Activated CD8-positive, alpha-beta memory T cell treated with anti-CD3 and anti-CD28 coated beads, Interleukin-2, amount 50 U/mL, for 4 hours (primary cell): ENCODE measurements around the gene PCDHA1.

Experiments
- DNase-seq: peaks from one replicate; pipeline ENCODE4 v3.0.0-alpha.2; 2020

Gene PCDHA1

DNA sequence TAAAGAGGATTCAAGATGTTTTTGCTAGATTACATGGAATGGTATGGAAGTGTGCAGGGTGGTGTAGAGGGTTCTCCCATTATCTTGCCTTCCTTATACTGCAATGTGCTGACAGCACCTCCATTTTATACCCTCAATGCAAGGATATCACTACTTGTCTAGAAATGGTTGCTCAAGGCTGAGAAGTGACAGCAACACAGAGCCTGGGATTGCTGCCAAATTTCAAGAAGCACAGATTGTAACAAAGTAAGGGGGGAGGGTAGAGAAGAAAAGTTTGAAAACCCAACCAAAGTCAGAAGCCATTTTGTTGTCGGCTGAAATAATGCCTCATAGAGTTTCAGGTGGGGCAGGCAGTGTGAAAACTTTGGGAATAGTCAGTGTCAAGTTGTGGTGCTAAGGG, 210.1 kb downstream of the PCDHA1 start:
- DNase-seq, result no peak

DNA sequence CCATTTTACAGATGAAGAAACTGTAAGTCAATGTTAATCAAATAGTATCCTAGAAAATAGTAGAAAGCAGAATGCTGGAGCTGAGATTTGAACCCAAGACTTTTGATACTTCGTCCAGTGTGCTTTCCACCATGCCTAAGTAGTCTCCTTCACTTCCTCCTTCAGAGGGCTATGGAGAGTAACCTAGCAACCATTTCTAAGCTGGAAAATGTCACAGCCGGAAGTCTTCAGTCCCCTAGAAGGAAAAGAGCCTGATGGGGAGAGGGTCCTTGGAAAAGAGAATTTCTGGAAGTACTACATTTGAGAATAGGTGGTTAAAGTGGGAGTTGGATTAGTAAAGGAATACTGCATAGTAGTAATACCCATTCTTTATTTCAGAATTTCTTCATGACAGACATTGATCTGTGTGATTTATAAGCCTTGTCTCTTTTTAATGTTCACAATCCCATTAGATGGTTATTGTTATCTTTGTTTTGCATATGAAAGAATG, 213.0 kb downstream of the PCDHA1 start:
- no peak for DNase-seq

DNA sequence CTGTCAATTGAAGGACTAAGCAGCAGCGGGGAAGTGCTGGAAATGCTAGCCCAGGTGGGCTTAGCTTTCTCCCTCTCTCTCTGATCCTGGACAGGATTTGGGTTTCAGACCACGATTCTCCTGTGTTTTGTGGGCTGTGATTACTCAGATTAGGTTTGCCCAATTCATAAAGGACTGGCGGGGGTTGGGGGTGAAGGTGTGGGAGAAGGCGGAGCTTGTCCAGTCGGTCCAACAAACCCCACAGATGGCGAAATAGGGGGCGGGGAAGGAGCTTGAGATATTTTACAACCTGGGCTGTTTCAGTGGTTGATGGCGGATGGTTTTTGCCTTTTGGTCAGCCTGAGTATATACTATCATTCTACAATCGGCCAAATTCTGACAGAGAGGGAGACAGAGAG, 215.5 kb downstream of the PCDHA1 start:
- DNase-seq, result no peak

DNA sequence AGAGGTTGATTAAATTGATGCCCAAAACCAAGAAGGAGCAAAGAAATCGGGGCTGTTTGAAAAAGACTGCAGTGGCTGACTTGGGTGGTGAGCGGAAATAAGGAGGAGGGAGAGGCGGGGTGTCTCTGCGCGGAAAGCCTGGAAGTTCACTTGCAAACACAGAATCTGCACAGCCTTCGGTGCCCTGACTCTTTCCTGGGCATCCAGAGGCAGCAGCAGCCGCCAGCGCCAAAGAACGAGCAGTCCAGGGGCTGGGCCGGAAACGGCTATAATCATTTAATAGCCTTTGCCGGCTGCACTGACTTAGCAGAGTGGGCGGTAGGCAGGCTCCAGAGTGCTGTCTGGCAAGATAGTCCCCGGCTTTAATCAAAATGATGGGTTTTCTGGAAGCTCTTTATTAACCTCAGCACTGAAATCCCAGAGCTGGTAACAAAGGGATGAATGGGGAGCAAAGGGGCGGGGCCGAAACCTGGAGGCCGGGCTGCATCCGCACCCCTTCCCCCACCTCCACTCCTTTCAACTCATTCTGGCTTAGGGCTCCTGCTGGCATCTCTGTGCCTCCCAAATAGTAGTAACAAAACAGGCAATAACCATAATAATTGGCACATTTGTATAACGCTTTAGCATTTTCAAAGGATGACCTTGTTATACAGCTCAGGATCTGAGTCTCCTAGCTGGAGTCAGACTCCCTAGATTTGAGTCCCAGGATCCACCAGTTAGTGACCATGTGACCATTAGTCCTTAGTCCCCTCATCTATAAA, 216.1 kb downstream of the PCDHA1 start:
- DNase-seq, result no peak

DNA sequence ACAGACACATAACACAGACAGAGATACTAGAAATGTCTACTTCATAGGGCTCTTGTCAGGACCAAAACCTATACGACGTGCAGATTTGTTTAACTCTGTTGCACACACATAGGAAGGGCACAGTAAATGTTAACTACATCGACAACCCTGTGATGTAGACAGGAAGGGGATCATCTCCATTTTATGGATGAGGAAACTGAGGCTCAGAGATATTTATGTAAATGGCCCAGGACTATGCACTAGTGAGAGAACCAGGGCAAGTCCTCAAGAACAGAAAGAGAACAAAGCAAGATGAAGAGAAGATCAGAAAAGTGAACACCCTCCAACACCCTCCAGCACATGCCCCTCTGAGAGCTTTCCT, 216.6 kb downstream of the PCDHA1 start:
- no peak for DNase-seq

DNA sequence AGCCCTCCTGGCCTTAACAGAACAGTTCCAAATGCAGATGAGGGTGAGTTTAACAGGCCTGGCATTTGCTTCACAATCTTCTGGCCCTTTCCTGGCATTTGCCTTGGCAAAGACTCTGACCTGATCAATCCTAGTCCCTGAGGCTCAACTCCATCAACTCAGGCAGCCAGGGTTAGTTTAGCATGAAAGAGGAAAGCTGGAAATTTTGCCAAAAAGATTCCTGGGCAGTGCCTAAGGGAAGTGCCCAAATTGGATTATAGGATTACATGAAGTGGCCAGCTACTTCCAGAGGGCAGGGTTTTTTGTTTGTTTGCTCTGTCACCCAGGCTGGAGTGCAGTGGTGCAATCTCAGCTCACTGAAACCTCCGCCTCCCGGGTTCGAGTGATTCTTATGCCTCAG, 217.1 kb downstream of the PCDHA1 start:
- DNase-seq, result no peak

DNA sequence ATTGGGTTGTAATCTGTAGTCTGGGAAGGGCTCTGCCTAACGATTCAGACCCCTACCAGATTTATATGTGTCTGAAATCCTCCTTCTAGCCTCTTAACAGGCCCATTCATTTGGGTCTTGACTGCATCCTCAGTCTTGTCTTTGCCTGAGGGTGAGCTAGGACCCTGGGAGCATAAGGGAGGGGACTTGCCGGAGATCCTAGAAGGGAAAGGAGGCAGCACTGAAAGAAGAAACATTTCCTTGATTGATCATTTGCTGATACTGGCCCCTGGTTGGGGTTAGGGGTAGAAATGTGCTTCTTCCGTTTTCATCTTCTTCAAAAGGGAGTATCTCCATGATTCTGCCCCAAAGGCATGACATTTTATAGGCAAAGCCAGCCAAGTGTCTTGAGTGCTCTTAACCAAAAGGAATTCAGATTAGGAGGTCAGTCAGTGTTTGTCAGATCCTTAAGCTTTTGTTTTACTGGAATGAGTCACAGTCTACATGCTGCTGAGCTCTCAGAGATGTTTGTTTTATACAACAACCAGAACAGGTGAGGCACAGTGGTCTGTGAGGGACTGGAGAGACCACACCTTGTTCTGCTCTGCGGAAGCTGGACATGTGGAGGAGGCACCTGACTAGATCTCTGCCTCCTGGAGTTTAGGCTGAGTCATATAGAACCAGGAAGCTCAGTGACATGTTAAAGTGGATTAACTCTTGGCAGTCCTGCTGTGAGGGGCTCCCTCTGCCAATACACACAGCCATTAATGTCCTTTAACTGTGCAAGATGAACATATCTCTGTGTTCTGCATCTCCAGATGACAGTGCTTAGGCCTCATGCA, 218.1 kb downstream of the PCDHA1 start:
- no peak for DNase-seq

DNA sequence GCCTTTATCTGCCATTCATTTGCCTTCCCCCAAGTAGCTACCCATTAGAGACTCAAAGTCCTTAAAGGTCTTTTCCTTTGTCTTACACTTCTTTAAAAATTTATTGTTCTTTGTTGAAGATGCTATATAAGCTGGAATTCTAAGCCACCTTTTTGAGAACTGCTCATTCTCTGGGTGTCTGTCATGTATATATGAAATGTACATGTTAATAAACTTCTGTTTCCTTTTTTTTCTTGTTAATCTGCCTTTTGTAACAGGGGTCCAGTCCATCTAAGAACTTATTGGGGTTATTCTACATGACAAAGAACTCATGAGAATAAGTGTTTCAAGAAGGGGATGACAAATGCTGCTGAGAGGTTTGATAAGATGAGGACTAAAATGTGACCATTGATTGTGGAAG, 221.9 kb downstream of the PCDHA1 start:
- DNase-seq, result no peak

DNA sequence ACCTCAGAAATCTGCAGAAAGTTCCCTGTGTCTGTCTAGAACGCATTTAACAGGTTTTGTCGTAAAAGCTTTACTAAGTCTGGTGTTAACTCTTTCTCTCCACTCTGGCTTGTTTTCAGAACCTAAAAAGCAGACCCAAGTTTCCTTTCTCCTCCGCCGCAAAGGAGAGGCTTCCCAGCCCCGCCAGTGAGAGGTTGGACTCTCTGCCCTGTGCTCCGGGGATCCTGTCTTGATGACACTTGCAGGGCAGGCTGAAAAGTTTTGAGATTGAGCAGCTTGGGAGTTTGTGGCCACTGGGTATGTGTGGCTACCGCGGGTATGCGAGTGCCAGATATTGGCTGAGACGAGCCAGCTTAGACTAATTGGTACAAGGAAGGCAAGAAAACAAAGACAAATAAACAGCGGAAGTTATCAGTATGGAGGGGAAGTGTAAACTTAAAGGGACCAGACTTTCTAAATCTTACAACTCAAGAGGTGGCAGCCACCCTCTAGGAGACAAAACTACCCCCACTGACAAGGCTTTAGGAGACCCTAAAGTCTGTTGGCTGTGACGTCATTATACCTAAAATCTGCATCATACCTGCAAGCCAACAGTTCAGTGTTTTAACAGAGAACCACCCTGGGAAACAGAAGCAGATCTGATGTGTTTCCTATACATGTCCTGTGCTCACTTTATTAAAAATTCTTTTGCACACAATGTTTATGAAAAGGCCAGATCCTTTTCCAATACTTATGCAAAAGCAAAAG, 224.3 kb downstream of the PCDHA1 start:
- no peak for DNase-seq

DNA sequence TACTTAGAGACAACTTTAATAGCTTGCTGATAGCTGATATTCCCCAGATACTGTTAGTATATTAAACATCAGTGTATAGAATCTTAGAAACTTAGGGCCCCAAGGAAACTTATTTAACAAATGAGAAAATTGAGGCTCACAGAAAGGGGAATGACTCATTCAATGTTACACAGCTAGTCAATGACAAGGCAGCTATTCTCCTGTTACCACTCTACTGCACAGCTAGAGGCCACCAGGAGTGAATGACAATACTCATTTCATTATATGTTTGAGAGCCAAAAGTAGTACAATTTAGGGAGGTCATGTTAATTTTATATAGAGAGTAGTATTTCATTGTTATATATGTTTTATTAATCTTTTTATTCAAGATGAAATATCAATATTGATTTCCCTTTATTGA, 232.0 kb downstream of the PCDHA1 start:
- DNase-seq, result no peak

DNA sequence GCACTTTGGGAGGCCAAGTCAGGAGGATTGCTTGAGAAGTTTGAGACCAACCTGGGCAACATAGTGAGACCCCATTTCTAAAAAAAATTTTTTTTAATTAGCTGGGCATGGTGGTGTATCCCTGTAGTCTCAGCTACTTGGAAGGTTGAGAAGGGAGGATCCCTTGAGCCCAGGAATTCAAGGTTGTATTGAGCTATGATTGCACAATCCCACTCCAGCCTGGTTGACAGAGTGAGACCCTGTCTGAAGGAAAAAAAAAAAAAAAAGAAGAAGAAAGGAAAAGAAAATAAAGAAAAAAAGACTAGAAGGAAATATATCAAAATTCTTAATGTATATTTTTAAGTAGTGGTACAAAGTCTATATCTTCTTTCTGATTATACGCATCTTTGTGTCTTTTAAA, 236.4 kb downstream of the PCDHA1 start:
- DNase-seq, result no peak

DNA sequence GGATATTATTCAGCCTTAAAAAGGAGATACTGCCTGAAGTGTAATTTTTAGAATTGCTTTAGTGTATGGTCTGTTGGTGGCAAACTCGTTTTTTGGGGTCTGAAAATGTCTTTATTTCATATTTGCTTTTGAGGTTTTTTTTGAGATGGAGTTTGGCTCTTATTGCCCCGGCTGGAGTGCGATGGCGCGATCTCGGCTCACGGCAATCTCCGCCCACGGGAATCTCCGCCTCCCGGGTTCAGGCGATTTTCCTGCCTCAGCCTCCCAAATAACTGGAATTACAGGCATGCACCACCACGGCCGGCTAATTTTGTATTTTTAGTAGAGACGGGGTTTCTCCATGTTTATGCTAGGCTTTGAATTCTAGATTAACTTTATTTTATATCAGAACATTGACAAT, 245.1 kb downstream of the PCDHA1 start:
- no peak for DNase-seq

DNA sequence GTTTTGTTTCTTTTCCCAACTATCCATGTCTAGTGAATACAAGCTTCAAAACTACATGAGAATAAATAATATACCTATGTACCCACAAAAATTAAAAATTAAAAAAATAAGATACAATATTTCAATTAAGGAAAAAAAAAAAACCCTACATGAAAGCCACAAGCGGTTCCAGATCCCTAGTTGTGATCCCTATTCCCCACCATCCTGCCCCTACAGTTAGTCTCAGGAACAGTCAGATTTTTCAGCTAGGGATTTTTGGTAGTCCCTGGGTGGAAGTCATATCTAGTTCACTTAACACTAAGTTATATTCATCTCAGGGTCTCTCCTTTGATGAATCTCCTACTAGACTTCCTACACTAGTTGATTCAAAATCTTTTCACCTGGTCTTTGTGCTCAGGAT, 246.7 kb downstream of the PCDHA1 start:
- DNase-seq, result no peak

DNA sequence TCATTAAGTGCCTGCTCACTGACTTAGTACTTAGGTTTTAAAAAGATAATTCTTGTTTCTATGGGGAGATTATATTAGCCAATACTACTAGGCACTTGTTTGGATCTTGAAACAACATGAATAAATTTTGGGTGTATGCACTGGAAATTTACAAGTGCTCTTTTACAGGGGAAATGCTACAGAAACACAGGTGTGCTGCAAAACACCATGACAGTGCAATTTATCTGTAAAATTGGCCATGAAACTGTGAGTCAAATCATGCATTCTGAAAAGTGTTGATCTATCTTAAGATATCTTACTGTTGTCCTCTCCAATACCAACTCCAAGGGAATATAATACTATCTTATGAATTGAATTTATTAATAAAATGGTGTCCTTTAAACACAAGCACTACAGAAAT, 253.1 kb downstream of the PCDHA1 start:
- DNase-seq, result no peak

DNA sequence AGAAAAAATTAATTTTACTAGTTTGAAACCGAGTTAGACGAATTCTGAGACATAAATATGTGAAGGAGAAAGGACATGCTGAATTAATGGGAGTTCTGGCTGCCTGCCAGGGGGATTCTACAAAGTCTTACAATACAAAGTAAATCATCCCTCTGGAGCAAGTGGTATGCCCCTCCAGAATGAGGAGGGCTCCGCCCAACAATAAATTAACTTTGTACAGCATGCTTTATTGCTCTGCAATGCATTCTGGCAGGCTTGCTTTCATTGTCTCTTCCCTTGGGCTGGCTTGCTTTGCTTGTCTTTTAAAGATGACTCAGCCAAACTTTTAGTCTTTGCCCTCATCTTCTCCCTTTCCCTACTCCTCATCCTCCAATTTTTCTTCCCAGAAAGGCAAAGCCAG, 253.6 kb downstream of the PCDHA1 start:
- DNase-seq, result no peak

DNA sequence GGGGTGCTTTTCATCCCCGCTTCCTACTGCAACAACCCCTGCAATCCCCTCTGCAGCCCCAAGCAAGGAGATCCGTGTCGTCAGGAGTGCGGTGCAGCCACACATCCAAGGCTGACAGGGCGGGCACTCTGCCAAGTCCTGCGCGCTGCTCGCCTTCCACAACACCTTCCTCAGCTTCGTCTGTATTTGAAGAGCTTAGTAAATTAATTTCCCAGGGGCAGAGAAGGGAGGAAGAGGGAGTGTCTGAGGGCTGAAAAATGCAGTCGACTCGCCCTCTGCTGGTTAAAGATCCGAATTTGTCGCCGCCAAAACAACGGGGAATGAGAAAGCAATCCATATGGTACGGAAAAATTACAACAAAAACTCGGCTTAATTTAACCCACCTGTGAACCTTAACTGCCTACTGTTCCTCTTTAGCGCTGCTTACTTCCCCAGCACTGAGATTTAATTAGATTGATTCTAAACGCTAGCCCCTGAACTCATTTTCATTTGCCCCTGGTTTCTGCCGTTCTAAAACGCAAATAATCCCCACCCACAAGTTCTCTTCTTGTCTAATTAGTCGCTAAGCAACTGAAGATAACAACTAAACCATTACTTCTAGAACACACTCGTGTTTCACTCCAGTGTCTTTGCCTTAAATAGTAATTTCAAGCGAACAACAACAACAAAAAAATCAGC, 254.3 kb downstream of the PCDHA1 start:
- no peak for DNase-seq

DNA sequence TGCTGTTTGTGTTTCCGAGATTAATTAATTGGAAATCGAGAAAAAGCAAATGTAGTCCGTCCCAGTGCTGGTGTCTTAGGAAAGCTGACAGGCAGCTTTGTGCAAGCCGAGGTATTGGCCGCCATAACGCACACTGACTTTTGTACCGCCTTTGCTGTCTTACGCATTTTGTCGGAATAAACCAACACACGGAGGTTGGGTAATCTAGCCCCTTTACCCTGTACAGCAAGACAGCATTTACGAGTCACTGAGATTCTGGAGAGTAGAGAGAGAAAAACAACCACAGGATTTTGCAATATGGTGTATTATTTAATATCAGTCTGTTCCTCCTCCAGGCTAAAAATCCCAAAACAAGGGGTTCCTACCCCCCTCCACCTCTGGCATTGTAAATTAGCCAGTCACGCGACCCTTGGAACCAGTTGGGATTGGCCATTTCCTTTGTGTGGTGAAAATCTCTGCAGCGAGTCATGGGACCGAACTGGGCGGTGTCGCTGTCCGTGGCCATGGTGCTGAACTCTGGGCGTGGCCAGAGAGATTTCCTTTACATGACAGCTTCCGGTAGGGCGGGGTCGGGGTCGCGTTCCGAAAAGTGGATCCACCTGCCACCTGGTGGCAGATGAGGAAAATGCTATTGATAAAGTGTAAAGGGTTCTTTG, 255.0 kb downstream of the PCDHA1 start:
- peak; percentile 32 for DNase-seq

DNA sequence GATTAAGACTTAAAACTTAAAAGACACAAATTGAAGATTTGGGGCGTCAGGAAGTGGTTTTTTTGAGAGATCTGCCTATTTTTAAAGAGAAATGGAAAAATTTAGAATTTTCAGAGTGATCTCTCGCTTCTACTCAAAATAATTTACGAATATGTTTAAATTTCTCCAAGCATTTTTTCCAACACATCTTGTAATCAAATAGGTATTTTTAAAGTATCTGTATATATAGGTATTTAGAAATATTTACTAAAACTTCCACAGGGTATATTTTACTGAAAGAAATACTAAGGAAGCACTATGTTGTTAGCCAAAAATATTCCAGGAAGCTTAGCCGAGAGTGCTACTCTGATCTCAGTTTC, 255.5 kb downstream of the PCDHA1 start:
- DNase-seq, result no peak

DNA sequence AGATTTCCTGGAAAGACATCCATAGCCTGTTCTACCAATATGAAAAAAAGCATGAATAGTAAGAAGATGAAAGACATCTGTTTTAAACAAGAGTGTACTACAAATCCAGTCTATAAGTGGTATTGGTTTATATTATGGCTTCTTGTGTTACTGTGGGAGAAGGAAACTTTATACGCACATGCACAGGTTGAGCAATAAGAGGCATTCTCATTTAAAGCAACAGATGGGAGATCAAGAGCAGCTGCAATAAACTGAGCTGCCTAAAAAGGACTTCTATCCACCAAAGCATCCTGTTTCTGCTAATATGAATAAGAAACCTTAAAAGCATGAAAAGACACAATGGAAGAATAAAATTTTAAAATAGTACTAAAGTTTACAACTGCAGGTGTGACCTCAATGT, 256.6 kb downstream of the PCDHA1 start:
- no peak for DNase-seq

DNA sequence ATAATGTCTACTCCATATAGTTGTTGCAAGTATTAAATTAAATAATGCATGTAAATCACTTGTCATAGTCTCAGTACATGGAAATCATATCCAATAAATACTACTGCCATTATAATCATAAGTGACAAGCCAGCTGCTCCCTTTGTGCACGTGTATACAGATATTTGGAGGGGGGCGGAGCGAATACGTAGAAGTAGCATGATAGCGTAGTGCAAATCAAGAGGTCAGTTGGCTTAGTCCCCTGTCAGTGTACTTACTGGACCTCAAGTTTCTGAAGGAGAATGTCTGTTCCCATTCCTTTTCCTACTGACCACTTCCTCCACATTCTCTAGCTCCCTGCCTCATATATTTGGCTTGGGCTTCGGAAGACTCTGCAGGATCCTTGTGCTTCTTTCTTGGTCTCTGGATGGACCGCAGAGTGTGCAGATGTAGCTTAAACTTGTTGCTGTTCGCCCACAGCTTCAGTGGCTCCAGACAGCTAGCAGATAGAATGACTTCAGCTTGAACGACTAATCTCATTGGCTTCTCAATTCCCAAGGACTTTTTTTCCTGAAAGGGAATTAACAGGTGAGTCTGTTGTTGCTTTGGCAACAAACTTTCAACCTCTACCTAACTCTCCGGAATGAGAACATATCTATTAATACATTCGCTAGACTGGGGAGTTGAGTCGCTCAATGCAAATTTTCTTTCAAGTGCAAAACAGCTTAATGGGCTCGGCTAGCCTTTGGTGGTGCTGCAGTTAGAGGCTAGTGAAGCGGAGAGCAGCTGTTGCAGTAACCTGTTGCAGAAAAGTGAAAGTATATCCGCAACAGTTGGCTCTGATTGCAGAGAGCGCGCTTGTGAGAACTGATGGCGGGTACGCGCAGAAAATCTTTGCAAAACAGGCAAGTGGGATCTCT, 264.9 kb downstream of the PCDHA1 start, which contains the start of gene PCDHB1:
Gene PCDHB1 (plus strand): TSS at position 753 of the 899 bp plus-strand sequence. CDS start 97 bp downstream, at position 850.
- no peak for DNase-seq

DNA sequence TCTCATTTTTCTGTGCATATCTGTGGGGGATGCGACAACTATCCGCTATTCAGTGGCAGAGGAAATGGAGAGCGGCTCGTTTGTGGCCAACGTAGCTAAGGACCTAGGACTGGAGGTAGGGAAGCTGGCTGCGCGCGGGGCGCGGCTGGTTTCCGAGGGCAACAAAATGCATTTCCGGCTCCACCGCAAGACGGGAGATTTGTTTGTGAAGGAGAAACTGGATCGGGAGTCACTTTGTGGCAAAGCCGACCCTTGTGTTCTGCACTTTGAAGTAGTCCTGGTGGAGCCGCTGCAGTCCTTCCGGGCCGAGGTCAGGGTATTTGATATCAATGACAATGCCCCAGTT, 265.6 kb downstream of the PCDHA1 start:
- DNase-seq, result no peak
